GM19025 (cell line): ENCODE measurements around the gene PGM5.

ENCODE experiments used
- ATAC-seq: cut with Tn5 transposase; IDR thresholded peaks from one replicate; pipeline ENCODE4 v1.9.1; 2021; ENCODE audit warnings: mild to moderate bottlenecking, low read depth, moderate library complexity; ENCODE audit not compliant: unreplicated experiment

Gene PGM5

GRCh38 chr9:68431307-68431706 lies 74.9 kb downstream of the PGM5 start:
- ATAC-seq: no peak

- no peak for ATAC-seq
These were observed 77.2 kb downstream of the PGM5 start for GRCh38 chr9:68433531-68434110.

- ATAC-seq: no peak
These were observed 81.4 kb downstream of the PGM5 start for GRCh38 chr9:68437785-68438184.

- no peak for ATAC-seq
These were observed 87.2 kb downstream of the PGM5 start for GRCh38 chr9:68443624-68444023.

- ATAC-seq: no peak
These were observed 90.4 kb downstream of the PGM5 start for GRCh38 chr9:68446836-68447235.

GRCh38 chr9:68447611-68448010 lies 91.2 kb downstream of the PGM5 start:
- ATAC-seq: no peak

- ATAC-seq: no peak
These were observed 98.3 kb downstream of the PGM5 start for GRCh38 chr9:68454579-68455334.

GRCh38 chr9:68455451-68455850 lies 99.0 kb downstream of the PGM5 start:
- no peak for ATAC-seq

GRCh38 chr9:68457803-68458202 lies 101.4 kb downstream of the PGM5 start:
- ATAC-seq: no peak

- ATAC-seq: no peak
These were observed 102.5 kb downstream of the PGM5 start for GRCh38 chr9:68458918-68459317.

GRCh38 chr9:68462105-68462775 lies 105.8 kb downstream of the PGM5 start:
- no peak for ATAC-seq

GRCh38 chr9:68470067-68470466 lies 113.7 kb downstream of the PGM5 start:
- ATAC-seq: no peak

- no peak for ATAC-seq
These were observed 114.2 kb downstream of the PGM5 start for GRCh38 chr9:68470634-68471033.

- ATAC-seq: no peak
These were observed 115.7 kb downstream of the PGM5 start for GRCh38 chr9:68472119-68472518.

- no peak for ATAC-seq
These were observed 117.4 kb downstream of the PGM5 start for GRCh38 chr9:68473790-68474189.

GRCh38 chr9:68476422-68476821 lies 120.0 kb downstream of the PGM5 start:
- no peak for ATAC-seq

- ATAC-seq: no peak
These were observed 120.4 kb downstream of the PGM5 start for GRCh38 chr9:68476847-68477246.

- ATAC-seq: no peak
These were observed 124.4 kb downstream of the PGM5 start for GRCh38 chr9:68480807-68481206.

GRCh38 chr9:68482548-68482947 lies 126.1 kb downstream of the PGM5 start:
- no peak for ATAC-seq

GRCh38 chr9:68488126-68488525 lies 131.7 kb downstream of the PGM5 start:
- ATAC-seq: no peak

- ATAC-seq: no peak
These were observed 133.2 kb downstream of the PGM5 start for GRCh38 chr9:68489646-68490045.

GRCh38 chr9:68492806-68493205 lies 136.4 kb downstream of the PGM5 start:
- ATAC-seq: no peak
